CD4-positive, CD25-positive, alpha-beta regulatory T cell (primary cell): ENCODE data around the gene OR8B12. TPM values are rescaled to one million over a fixed set of nuclear protein-coding genes. Genes with fewer than 3 reads are reported as not detected.
"Not testable (repeated sequence)": the region's sequence is repeated elsewhere in the genome, so short reads cannot be mapped to it uniquely, and the experiment has no call there.

ENCODE experiments used
- ATAC-seq, 2 donors: fragments of 150-1000 bp; cut with Tn5 transposase; one replicate each; pipeline ENCODE4 v1.10.0; 2021; ENCODE audit warnings: low read depth in 2 of 2, moderate number of reproducible peaks in 2 of 2, moderate library complexity in 1 of 2
- DNase-seq, 3 donors: peaks; one replicate each; pipeline versions ENCODE4 v3.0.0 to v3.0.0-alpha.2; 2012 to 2022; ENCODE audit warnings: mixed read lengths in 1 of 3
- H3K27ac ChIP-seq: one replicate; pipeline ENCODE4 v1.7.0; 2013; ENCODE audit warnings: mild to moderate bottlenecking, low read length; ENCODE audit not compliant: insufficient read depth, poor library complexity, severe bottlenecking
- H3K27me3 ChIP-seq: one replicate; pipeline ENCODE4 v1.7.0; 2013; ENCODE audit warnings: low read length; ENCODE audit not compliant: control insufficient read depth, insufficient read depth
- H3K36me3 ChIP-seq: one replicate; pipeline ENCODE4 v1.7.0; 2013; ENCODE audit warnings: mild to moderate bottlenecking, low read length, moderate library complexity; ENCODE audit not compliant: control insufficient read depth, insufficient read depth
- H3K4me1 ChIP-seq: 2 replicates; pipeline ENCODE4 v1.7.0; 2013; ENCODE audit warnings: mild to moderate bottlenecking, low read length; ENCODE audit not compliant: insufficient read depth, control insufficient read depth, poor library complexity, severe bottlenecking
- H3K4me3 ChIP-seq: one replicate; pipeline ENCODE4 v1.7.0; 2013; ENCODE audit warnings: low read depth, mild to moderate bottlenecking, low read length, moderate library complexity
- H3K9me3 ChIP-seq, 2 experiments: 1 replicate in 1 of 2; 2 replicates in 1 of 2; pipeline ENCODE4 v1.7.0; 2013; ENCODE audit warnings: low read length in 2 of 2, mild to moderate bottlenecking in 1 of 2, moderate library complexity in 1 of 2; ENCODE audit not compliant: control insufficient read depth in 2 of 2
- H3K27ac Mint-ChIP-seq, 3 donors: one replicate each; pipeline ENCODE4 v1.8.0; 2020 to 2022; ENCODE audit warnings: mild to moderate bottlenecking in 3 of 3, mixed read lengths in 3 of 3, moderate library complexity in 2 of 3
- H3K27me3 Mint-ChIP-seq: one replicate; pipeline ENCODE4 v1.8.0; 2022; ENCODE audit warnings: mild to moderate bottlenecking, mixed read lengths
- H3K36me3 Mint-ChIP-seq: one replicate; pipeline ENCODE4 v1.8.0; 2020; ENCODE audit warnings: mixed read lengths
- H3K4me1 Mint-ChIP-seq, 4 donors: one replicate each; pipeline ENCODE4 v1.8.0; 2020 to 2022; ENCODE audit warnings: mixed read lengths in 4 of 4, mild to moderate bottlenecking in 1 of 4
- H3K4me3 Mint-ChIP-seq, 4 donors: one replicate each; pipeline ENCODE4 v1.8.0; 2020 to 2022; ENCODE audit warnings: mild to moderate bottlenecking in 4 of 4, mixed read lengths in 4 of 4, moderate library complexity in 3 of 4
- H3K9me3 Mint-ChIP-seq, 7 donors: one replicate each; pipeline ENCODE4 v1.8.0; 2020 to 2022; ENCODE audit warnings: mixed read lengths in 7 of 7, mild to moderate bottlenecking in 3 of 7, moderate library complexity in 2 of 7
- polyA plus RNA-seq, 4 donors: library from polyadenylated mRNA; unstranded; fragments of 300-500 nt; fragmentation: Illumina TruSeq; gene quantifications; one replicate each; pipeline ENCODE4 v1.2.3, GENCODE V29; 2021
- total RNA-seq: library from RNA; stranded (reverse); gene quantifications from one replicate; pipeline ENCODE4 v1.2.3, GENCODE V29; 2022

OR8B12 gene
- total and polyA plus RNA-seq, 5 donors from 2014 or later = not detected

GRCh38 chr11:124519850-124520549, 23.5 kb downstream of the OR8B12 start:
- Mint-ChIP-seq H3K4me1 (no peaks in the 10 kb centered on the region), H3K4me3 (no peak overlapping the region), H3K36me3 (no peaks in the 10 kb centered on the region), H3K27ac (no peak overlapping the region), H3K27me3 (peaks cover 8% of the 10 kb centered on the region), H3K9me3 (peaks cover 0 to 2% (median 0%) of the 10 kb centered on the region in 7 donors)
- DNase-seq (no peak), ATAC-seq (no peak)
- no peaks in the 10 kb centered on the region for H3K27me3 ChIP-seq
- H3K4me3 ChIP-seq = no peak overlapping the region
- no peaks in the 10 kb centered on the region for H3K4me1 ChIP-seq
- no peaks in the 10 kb centered on the region for H3K36me3 ChIP-seq
- H3K9me3 ChIP-seq = no peaks in the 10 kb centered on the region
- H3K27ac ChIP-seq = no peak overlapping the region

- Histone ChIP-seq H3K4me3 (no peak overlapping the region), H3K27ac (no peak overlapping the region), H3K36me3 (no peaks in the 10 kb centered on the region), H3K9me3 (no peaks in the 10 kb centered on the region), H3K27me3 (no peaks in the 10 kb centered on the region), H3K4me1 (no peaks in the 10 kb centered on the region)
- Mint-ChIP-seq H3K27ac (no peak overlapping the region), H3K36me3 (no peaks in the 10 kb centered on the region), H3K27me3 (peaks cover 8% of the 10 kb centered on the region), H3K4me3 (no peak overlapping the region), H3K4me1 (no peaks in the 10 kb centered on the region), H3K9me3 (peaks cover 0 to 2% (median 0%) of the 10 kb centered on the region in 7 donors)
- no peak for DNase-seq
- no peak for ATAC-seq
Observed at GRCh38 chr11:124518989-124519451, 24.4 kb downstream of the OR8B12 start.

- Histone ChIP-seq H3K4me1 (no peaks in the 10 kb centered on the region), H3K27me3 (no peaks in the 10 kb centered on the region), H3K27ac (no peak overlapping the region), H3K36me3 (no peaks in the 10 kb centered on the region), H3K9me3 (no peaks in the 10 kb centered on the region), H3K4me3 (no peak overlapping the region)
- no peak overlapping the region for H3K27ac Mint-ChIP-seq
- peaks cover 0 to 2% (median 0%) of the 10 kb centered on the region in 7 donors for H3K9me3 Mint-ChIP-seq
- no peaks in the 10 kb centered on the region for H3K4me1 Mint-ChIP-seq
- no peaks in the 10 kb centered on the region for H3K36me3 Mint-ChIP-seq
- ATAC-seq = no peak
- H3K4me3 Mint-ChIP-seq = no peak overlapping the region
- H3K27me3 Mint-ChIP-seq = peaks cover 8% of the 10 kb centered on the region
- no peak for DNase-seq
Observed at GRCh38 chr11:124517314-124517713, 26.1 kb downstream of the OR8B12 start.

- not testable (repeated sequence) for H3K4me3 Mint-ChIP-seq, ATAC-seq, H3K4me1 ChIP-seq, H3K9me3 Mint-ChIP-seq, H3K9me3 ChIP-seq, H3K27ac Mint-ChIP-seq, H3K36me3 Mint-ChIP-seq, H3K27ac ChIP-seq, H3K27me3 ChIP-seq, H3K27me3 Mint-ChIP-seq, H3K36me3 ChIP-seq, H3K4me1 Mint-ChIP-seq, DNase-seq, H3K4me3 ChIP-seq
Observed at GRCh38 chr11:124514675-124515074, 28.8 kb downstream of the OR8B12 start.

GRCh38 chr11:124514131-124514530, 29.3 kb downstream of the OR8B12 start:
- ATAC-seq = no peak
- no peak overlapping the region for H3K4me3 Mint-ChIP-seq

DNA sequence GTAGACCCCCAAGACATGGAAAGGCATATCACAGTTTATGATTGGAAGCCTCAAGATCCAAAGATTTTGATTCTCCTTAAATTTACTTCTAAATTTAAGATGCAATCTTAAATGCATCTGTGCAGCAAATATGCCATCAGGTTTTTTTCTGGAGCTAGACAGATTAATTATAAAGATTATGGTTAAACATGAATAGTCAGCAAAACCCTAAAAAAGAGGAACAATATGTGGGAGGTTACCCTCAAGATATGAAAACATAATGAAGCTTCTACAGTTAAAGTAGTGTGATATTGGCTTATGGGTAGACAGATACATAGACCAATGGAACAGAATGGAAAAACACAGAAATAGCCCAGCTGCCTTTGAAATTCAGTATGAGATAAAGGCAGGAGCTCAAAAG, 31.7 kb downstream of the OR8B12 start:
- Histone ChIP-seq H3K27me3 (no peaks in the 10 kb centered on the region), H3K36me3 (no peaks in the 10 kb centered on the region), H3K4me1 (no peaks in the 10 kb centered on the region), H3K4me3 (no peak overlapping the region), H3K9me3 (no peaks in the 10 kb centered on the region), H3K27ac (no peak overlapping the region)
- H3K36me3 Mint-ChIP-seq = no peaks in the 10 kb centered on the region
- peaks cover 0 to 12% (median 8%) of the 10 kb centered on the region in 7 donors for H3K9me3 Mint-ChIP-seq
- H3K27me3 Mint-ChIP-seq = no peaks in the 10 kb centered on the region
- no peak overlapping the region for H3K4me3 Mint-ChIP-seq
- DNase-seq (no peak), ATAC-seq (no peak)
- H3K27ac Mint-ChIP-seq = no peak overlapping the region
- H3K4me1 Mint-ChIP-seq = no peaks in the 10 kb centered on the region

More at GRCh38 chr11:124514131-124514530, 29.3 kb downstream of the OR8B12 start:
- no peaks in the 10 kb centered on the region for H3K4me1 Mint-ChIP-seq
- no peak overlapping the region for H3K27ac ChIP-seq
- H3K36me3 ChIP-seq = no peaks in the 10 kb centered on the region
- H3K9me3 ChIP-seq = no peaks in the 10 kb centered on the region
- no peaks in the 10 kb centered on the region for H3K4me1 ChIP-seq
- no peak overlapping the region for H3K4me3 ChIP-seq
- H3K27me3 Mint-ChIP-seq = peaks cover 3% of the 10 kb centered on the region
- H3K9me3 Mint-ChIP-seq = peaks cover 0 to 6% (median 2%) of the 10 kb centered on the region in 7 donors
- DNase-seq = no peak
- H3K27ac Mint-ChIP-seq = no peak overlapping the region
- H3K36me3 Mint-ChIP-seq = no peaks in the 10 kb centered on the region
- H3K27me3 ChIP-seq = no peaks in the 10 kb centered on the region

DNA sequence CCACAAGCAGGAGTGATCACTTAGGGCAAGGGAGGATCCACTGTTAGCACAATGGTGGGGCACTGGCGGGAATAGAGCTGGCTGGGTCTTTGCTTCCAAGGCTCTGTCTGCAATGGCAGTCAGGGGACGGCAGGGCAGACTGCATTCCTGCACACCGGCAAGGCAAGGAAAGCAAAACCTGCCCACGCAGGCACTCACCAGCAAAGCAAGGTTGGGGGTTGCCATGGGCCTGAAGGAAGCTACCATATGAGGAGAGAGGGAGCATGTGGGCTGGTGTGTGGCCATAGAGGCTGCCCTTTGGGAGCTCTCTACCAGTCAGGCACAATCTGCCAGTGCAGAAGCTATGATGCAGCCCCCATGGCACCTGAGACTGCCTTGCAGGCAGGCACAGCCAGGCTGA, 33.2 kb downstream of the OR8B12 start:
- H3K27ac ChIP-seq = no peak overlapping the region
- no peaks in the 10 kb centered on the region for H3K9me3 ChIP-seq
- H3K27ac Mint-ChIP-seq = no peak overlapping the region
- no peaks in the 10 kb centered on the region for H3K36me3 Mint-ChIP-seq
- no peaks in the 10 kb centered on the region for H3K36me3 ChIP-seq
- no peaks in the 10 kb centered on the region for H3K4me1 ChIP-seq
- H3K9me3 Mint-ChIP-seq = peaks cover 0 to 12% (median 8%) of the 10 kb centered on the region in 7 donors
- ATAC-seq = no peak
- H3K27me3 ChIP-seq = no peaks in the 10 kb centered on the region
- DNase-seq = no peak
- no peaks in the 10 kb centered on the region for H3K27me3 Mint-ChIP-seq
- H3K4me3 Mint-ChIP-seq = no peak overlapping the region
- no peaks in the 10 kb centered on the region for H3K4me1 Mint-ChIP-seq
- no peak overlapping the region for H3K4me3 ChIP-seq

DNA sequence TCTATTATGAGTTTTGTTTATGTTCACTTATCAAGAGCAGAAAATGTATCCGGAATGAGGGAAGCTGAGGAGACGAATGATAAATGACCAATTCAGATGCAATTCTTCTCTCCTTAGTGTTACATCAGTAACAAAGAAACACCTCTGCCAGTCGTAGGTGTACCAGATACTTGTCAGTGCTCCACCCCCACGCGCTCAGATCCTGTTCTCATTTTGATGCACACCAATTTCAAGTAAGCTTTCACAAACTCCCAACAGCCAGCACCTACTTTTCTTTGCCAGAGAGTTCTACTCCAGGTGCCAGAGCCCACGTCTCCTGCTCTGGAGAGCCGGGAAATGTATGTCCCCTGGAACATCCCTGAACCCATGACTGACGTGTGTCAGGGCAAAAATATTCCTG, 43.7 kb downstream of the OR8B12 start:
- Histone ChIP-seq H3K27me3 (no peaks in the 10 kb centered on the region), H3K9me3 (no peaks in the 10 kb centered on the region), H3K4me3 (no peak overlapping the region), H3K36me3 (no peaks in the 10 kb centered on the region), H3K4me1 (no peaks in the 10 kb centered on the region), H3K27ac (no peak overlapping the region)
- ATAC-seq = no peak
- Mint-ChIP-seq H3K27ac (no peak overlapping the region), H3K9me3 (peaks cover 0 to 5% (median 0%) of the 10 kb centered on the region in 7 donors), H3K27me3 (no peaks in the 10 kb centered on the region), H3K36me3 (no peaks in the 10 kb centered on the region), H3K4me1 (no peaks in the 10 kb centered on the region), H3K4me3 (no peak overlapping the region)
- DNase-seq = no peak
